AG04450 (cell line): ENCODE results near the gene MSH2. TPM values are rescaled to one million over a fixed set of nuclear protein-coding genes. Genes with fewer than 3 reads are reported as not detected.
"Not testable (repeated sequence)": the region's sequence is repeated elsewhere in the genome, so short reads cannot be mapped to it uniquely, and the experiment has no call there.

Experiments
- CTCF ChIA-PET: fragments of 300-600, 350-600 bp; formaldehyde crosslinking; extraction: SDS; loops from one replicate; lab custom pipeline; 2022; ENCODE audit warnings: antibody characterized with exemption, inconsistent platforms; lab: Charles Lee
- POLR2A ChIA-PET: fragments of 350-600 bp; formaldehyde crosslinking; extraction: SDS; loops from one replicate; lab custom pipeline; 2021; ENCODE audit warnings: antibody characterized with exemption, inconsistent platforms; lab: Yijun Ruan, JAX
- DNase-seq: peaks from one replicate; pipeline ENCODE4 v3.0.0-alpha.2; 2011; ENCODE audit warnings: low read depth, low spot score
- H3K27ac ChIP-seq: one replicate; pipeline ENCODE4 v1.5.1; 2012; ENCODE audit warnings: low read depth, low read length, control low read depth
- H3K27me3 ChIP-seq: one replicate; pipeline ENCODE4 v1.6.0; 2012; ENCODE audit warnings: low read length; ENCODE audit not compliant: control insufficient read depth, insufficient read depth
- H3K4me3 ChIP-seq: 2 replicates; pipeline ENCODE4 v1.5.1; 2011; ENCODE audit warnings: mild to moderate bottlenecking, low read depth, low read length, control low read depth
- H3K9me3 ChIP-seq: 2 replicates; pipeline ENCODE4 v1.5.1; 2012; ENCODE audit warnings: low read length; ENCODE audit not compliant: control insufficient read depth, insufficient read depth
- CTCF ChIP-seq: IDR thresholded peaks from 2 replicates; pipeline ENCODE4 v1.5.1; 2011; ENCODE audit warnings: low read depth, low read length, control low read depth, inconsistent platforms
- polyA plus RNA-seq: library from polyadenylated mRNA; depleted of rRNA; stranded (reverse); fragments of >200 nt; gene quantifications from 2 replicates; pipeline ENCODE4 v1.2.3, GENCODE V29; 2011

MSH2 gene
- polyA plus RNA-seq, 1 experiment: 18.4 TPM

DNA sequence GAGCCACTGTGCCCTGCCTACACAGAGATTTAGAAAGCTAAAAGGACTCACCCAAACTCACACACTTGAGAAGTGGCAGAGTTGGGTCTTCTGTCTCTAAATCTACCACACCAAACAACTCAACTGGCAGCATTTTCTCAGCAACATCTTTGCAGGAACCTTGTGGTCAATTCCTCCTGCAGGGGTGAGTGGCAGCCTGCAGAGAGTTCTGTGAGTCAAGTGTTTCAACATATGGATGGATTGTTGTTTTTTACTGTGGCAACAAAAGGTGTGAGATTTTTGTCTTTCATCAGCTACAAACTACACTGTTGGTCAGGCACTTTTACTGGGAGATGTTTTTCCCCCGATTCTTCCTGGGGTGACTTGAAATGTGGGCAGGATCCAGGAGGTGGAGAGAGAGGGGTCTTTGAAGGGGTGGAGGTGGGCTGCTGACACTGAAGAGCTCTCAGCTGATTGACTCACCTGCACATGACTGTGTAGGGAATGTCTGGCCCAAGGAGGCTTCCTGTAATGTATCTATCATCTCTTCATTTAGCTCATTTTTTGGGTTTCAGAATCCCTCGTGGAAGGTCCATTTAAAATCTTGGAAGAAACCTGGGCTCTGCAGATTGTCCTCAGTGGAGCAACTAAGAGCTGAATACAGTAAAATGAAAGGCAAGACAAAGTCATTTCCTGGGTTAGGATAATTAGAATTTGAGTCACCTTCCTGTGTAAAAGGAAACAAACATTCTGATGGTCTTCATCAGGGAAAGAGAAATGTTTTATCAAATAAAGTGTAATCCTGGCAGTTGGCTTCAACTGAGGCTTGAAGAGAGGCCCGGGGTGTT is 98.6 kb downstream of the MSH2 start:
- no peak for DNase-seq
- H3K4me3 ChIP-seq: no peak overlapping the region
- peaks cover 5% of the 10 kb centered on the region for H3K27me3 ChIP-seq
- no peak overlapping the region for H3K27ac ChIP-seq
- ChIA-PET CTCF (interaction anchor here (1.2 kb wide), 1 partner anchor 64 kb away, joined by 4 read pairs; no protein-coding TSS in a partner anchor), POLR2A (no interaction called here)
- peaks cover 24% of the 10 kb centered on the region for H3K9me3 ChIP-seq
- TF ChIP-seq CTCF: no peak

GRCh38 chr2:47502498-47502897 is 99.5 kb downstream of the MSH2 start:
- CTCF ChIA-PET, H3K27ac ChIP-seq, DNase-seq, H3K27me3 ChIP-seq, H3K4me3 ChIP-seq, POLR2A ChIA-PET: not testable (repeated sequence)
- peaks cover 24% of the 10 kb centered on the region for H3K9me3 ChIP-seq

GRCh38 chr2:47503481-47504070 is 100.6 kb downstream of the MSH2 start:
- no peak overlapping the region for H3K4me3 ChIP-seq
- CTCF ChIA-PET: no interaction called here

GRCh38 chr2:47504174-47504810 is 101.3 kb downstream of the MSH2 start:
- H3K4me3 ChIP-seq: no peak overlapping the region
- TF ChIP-seq CTCF: no peak
- H3K27ac ChIP-seq: no peak overlapping the region
- H3K9me3 ChIP-seq: peaks cover 23% of the 10 kb centered on the region
- POLR2A ChIA-PET: no interaction called here
- no peak for DNase-seq
- H3K27me3 ChIP-seq: peaks cover 10% of the 10 kb centered on the region
- CTCF ChIA-PET: no interaction called here

More at GRCh38 chr2:47503481-47504070, 100.6 kb downstream of the MSH2 start:
- POLR2A ChIA-PET: no interaction called here
- Histone ChIP-seq H3K27ac (no peak overlapping the region), H3K27me3 (peaks cover 8% of the 10 kb centered on the region), H3K9me3 (peaks cover 25% of the 10 kb centered on the region)
- no peak for DNase-seq
- TF ChIP-seq CTCF: no peak

DNA sequence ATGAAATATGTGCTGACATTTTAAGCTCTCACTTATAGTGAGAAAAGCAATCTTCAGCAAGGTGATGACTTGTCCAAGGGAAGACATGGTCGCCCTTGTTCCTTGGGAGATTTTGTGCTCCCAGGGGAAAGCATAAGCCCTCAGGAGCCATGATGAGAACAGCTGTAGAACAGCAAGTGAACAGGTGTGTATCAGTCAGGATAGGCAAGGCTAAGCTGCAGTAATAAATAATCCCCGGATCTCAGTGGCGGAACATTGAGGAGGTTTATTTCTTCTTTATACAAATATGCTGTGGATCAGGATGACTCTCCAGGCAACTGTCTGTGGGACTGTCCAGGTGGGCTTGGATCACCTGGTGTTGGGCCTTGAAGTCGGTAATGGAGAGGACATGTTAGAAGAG is 103.1 kb downstream of the MSH2 start:
- H3K27ac ChIP-seq: no peak overlapping the region
- DNase-seq: no peak
- no peak overlapping the region for H3K4me3 ChIP-seq
- peaks cover 10% of the 10 kb centered on the region for H3K27me3 ChIP-seq
- no peak for TF ChIP-seq CTCF
- ChIA-PET CTCF (no interaction called here), POLR2A (no interaction called here)
- peaks cover 10% of the 10 kb centered on the region; the same call in 1 of the 2 replicates for H3K9me3 ChIP-seq
